A673 (cell line): ENCODE measurements around the gene CCDC102A.

ENCODE experiments used
- EZH2 ChIP-seq: fragments of 200-600 bp; sonication (generic); IDR thresholded peaks from 2 replicates; pipeline ENCODE4 v1.6.1; 2017; ENCODE audit warnings: borderline replicate concordance, low read depth, mild to moderate bottlenecking, mixed read lengths, antibody characterized with exemption, low read length; ENCODE audit not compliant: poor library complexity, severe bottlenecking
- TF ChIP-seq, protein P1 (sequence below): fragments of 300-800, 200-600 bp; sonication (generic); conservative IDR thresholded peaks from 2 replicates; pipeline ENCODE4 v1.5.1; 2017; ENCODE audit warnings: low read depth, mild to moderate bottlenecking, antibody characterized with exemption, low read length, moderate library complexity, mixed read lengths

DNA sequence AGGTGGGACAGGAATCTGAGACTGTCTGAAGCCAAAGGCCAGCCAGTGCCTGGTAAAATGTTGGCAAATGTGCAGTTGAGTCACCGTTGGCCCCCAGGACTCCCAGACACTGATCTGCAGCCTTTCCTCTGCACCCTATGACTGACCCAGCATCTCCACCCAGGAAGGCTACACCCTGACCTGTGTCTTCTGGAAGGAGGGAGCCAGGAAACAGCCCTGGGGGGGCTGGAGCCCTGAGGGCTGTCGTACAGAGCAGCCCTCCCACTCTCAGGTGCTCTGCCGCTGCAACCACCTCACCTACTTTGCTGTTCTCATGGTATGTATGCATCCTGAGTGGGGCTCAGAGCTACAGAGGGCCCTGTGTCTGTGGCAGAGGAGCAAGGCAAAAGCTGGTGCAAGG is 30.1 kb upstream of the CCDC102A start:
- TF ChIP-seq, protein P1, sequence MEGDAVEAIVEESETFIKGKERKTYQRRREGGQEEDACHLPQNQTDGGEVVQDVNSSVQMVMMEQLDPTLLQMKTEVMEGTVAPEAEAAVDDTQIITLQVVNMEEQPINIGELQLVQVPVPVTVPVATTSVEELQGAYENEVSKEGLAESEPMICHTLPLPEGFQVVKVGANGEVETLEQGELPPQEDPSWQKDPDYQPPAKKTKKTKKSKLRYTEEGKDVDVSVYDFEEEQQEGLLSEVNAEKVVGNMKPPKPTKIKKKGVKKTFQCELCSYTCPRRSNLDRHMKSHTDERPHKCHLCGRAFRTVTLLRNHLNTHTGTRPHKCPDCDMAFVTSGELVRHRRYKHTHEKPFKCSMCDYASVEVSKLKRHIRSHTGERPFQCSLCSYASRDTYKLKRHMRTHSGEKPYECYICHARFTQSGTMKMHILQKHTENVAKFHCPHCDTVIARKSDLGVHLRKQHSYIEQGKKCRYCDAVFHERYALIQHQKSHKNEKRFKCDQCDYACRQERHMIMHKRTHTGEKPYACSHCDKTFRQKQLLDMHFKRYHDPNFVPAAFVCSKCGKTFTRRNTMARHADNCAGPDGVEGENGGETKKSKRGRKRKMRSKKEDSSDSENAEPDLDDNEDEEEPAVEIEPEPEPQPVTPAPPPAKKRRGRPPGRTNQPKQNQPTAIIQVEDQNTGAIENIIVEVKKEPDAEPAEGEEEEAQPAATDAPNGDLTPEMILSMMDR: no peak
- TF ChIP-seq EZH2: no peak
